Measurements from ENCODE around the gene TLL2.

Gene TLL2

DNA sequence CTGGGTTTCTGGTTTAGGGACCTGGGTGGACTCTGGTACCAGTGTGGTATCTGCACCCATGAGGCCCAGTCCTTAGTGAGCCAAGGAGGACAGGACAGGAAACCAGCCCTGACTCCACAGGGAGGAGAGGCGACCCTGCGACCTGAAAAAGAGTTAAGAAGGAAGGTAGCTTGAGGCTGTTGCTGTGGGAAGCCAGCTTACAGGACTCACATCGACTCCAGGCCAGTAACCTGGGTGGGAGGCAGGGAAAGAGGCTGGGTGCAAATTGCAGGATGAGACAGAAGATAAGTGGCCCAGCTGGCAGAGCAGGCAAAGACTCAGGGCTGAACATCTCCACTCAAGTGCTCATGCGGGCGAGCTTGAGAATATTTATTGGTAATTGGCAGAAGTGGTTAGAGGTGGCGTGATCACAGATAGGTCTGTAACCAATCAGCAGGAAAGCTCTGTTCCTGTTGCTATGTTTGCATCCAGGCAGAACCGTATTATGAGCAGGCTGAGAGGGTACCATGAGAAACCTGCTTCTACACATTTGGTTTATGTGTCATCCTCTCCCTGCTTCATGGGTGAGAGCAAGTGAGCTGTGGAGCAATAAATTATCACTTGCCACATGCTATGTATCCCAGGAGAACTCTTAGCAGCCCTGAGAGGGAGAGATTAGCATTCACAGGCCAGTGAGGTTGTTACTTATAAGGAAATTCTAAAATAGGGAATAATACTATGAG is 11.0 kb downstream of the TLL2 start:
- H3K9ac ChIP-seq (ENCODE audit: low read length) = no peak overlapping the region
- H3K4me3 ChIP-seq (ENCODE audit: low read length) = no peak overlapping the region
- no peaks in the 10 kb centered on the region for H3K27me3 ChIP-seq (ENCODE audit: control insufficient read depth, insufficient read depth, low read length)
- H3K9me3 ChIP-seq (ENCODE audit: control insufficient read depth, low read length) = no peaks in the 10 kb centered on the region
- no peaks in the 10 kb centered on the region for H3K4me1 ChIP-seq (ENCODE audit: control insufficient read depth, insufficient read depth, low read length)
- no peaks in the 10 kb centered on the region for H3K36me3 ChIP-seq (ENCODE audit: control insufficient read depth, insufficient read depth, low read length)

- no peaks in the 10 kb centered on the region for H3K9me3 ChIP-seq (ENCODE audit: control insufficient read depth, low read length)
- H3K4me3 ChIP-seq (ENCODE audit: low read length) = no peak overlapping the region
- H3K4me1 ChIP-seq (ENCODE audit: control insufficient read depth, insufficient read depth, low read length) = no peaks in the 10 kb centered on the region
- no peak overlapping the region for H3K9ac ChIP-seq (ENCODE audit: low read length)
- H3K36me3 ChIP-seq (ENCODE audit: control insufficient read depth, insufficient read depth, low read length) = no peaks in the 10 kb centered on the region
- no peaks in the 10 kb centered on the region for H3K27me3 ChIP-seq (ENCODE audit: control insufficient read depth, insufficient read depth, low read length)
Observed at GRCh38 chr10:96501985-96502384, 11.7 kb downstream of the TLL2 start.

DNA sequence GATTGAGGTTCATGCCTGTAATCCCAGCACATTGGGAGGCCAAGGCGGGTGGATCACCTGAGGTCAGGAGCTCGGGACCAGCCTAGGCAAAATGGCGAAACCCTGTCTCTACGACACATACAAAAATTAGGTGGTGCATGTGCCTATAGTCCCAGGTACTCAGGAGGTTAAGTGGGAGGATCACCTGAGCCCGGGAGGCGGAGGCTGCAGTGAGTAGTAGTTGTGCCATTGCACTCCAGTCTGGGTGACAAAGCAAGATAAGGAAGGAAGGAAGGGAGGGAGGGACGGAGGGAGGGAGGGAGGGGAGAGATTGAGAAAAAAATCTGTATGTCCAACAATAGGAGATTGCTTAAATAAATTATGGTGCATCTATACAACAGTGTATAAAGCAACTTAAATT is 13.2 kb downstream of the TLL2 start:
- H3K9me3 ChIP-seq (ENCODE audit: control insufficient read depth, low read length) = no peaks in the 10 kb centered on the region
- no peaks in the 10 kb centered on the region for H3K4me1 ChIP-seq (ENCODE audit: control insufficient read depth, insufficient read depth, low read length)
- no peaks in the 10 kb centered on the region for H3K36me3 ChIP-seq (ENCODE audit: control insufficient read depth, insufficient read depth, low read length)
- no peak overlapping the region for H3K9ac ChIP-seq (ENCODE audit: low read length)
- no peaks in the 10 kb centered on the region for H3K27me3 ChIP-seq (ENCODE audit: control insufficient read depth, insufficient read depth, low read length)
- H3K4me3 ChIP-seq (ENCODE audit: low read length) = no peak overlapping the region

- Histone ChIP-seq H3K4me3 (ENCODE audit: low read length) (no peak overlapping the region), H3K36me3 (ENCODE audit: control insufficient read depth, insufficient read depth, low read length) (no peaks in the 10 kb centered on the region), H3K9me3 (ENCODE audit: control insufficient read depth, low read length) (no peaks in the 10 kb centered on the region), H3K27me3 (ENCODE audit: control insufficient read depth, insufficient read depth, low read length) (no peaks in the 10 kb centered on the region), H3K4me1 (ENCODE audit: control insufficient read depth, insufficient read depth, low read length) (no peaks in the 10 kb centered on the region), H3K9ac (ENCODE audit: low read length) (no peak overlapping the region)
Observed at GRCh38 chr10:96500050-96500449, 13.7 kb downstream of the TLL2 start.

DNA sequence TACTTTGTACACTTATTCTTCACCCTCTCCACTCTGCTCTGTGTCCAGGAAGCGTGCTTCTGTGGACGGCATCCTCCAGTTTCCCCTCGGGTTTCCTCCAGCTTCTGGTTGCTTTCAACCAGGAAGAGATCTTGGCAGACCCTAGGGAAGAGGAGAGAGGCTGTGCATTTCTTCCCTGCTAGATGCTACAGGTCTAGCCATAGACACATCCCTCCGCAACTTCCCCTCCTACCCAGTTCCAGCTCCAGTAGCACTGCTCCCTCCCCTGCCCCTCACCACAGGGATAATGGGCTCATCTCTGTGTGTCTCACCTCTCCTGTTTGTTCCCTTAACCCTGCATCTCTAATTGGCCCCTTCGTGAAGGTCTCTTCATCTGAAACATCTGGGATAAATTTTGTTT is 16.3 kb downstream of the TLL2 start:
- Histone ChIP-seq H3K9me3 (ENCODE audit: control insufficient read depth, low read length) (no peaks in the 10 kb centered on the region), H3K4me3 (ENCODE audit: low read length) (no peak overlapping the region), H3K9ac (ENCODE audit: low read length) (no peak overlapping the region), H3K27me3 (ENCODE audit: control insufficient read depth, insufficient read depth, low read length) (no peaks in the 10 kb centered on the region), H3K36me3 (ENCODE audit: control insufficient read depth, insufficient read depth, low read length) (no peaks in the 10 kb centered on the region), H3K4me1 (ENCODE audit: control insufficient read depth, insufficient read depth, low read length) (no peaks in the 10 kb centered on the region)

- no peak overlapping the region for H3K9ac ChIP-seq (ENCODE audit: low read length)
- no peak overlapping the region for H3K4me3 ChIP-seq (ENCODE audit: low read length)
- H3K9me3 ChIP-seq (ENCODE audit: control insufficient read depth, low read length) = no peaks in the 10 kb centered on the region
- H3K27me3 ChIP-seq (ENCODE audit: control insufficient read depth, insufficient read depth, low read length) = no peaks in the 10 kb centered on the region
- H3K4me1 ChIP-seq (ENCODE audit: control insufficient read depth, insufficient read depth, low read length) = no peaks in the 10 kb centered on the region
- H3K36me3 ChIP-seq (ENCODE audit: control insufficient read depth, insufficient read depth, low read length) = no peaks in the 10 kb centered on the region
Observed at GRCh38 chr10:96496281-96496925, 17.3 kb downstream of the TLL2 start.

DNA sequence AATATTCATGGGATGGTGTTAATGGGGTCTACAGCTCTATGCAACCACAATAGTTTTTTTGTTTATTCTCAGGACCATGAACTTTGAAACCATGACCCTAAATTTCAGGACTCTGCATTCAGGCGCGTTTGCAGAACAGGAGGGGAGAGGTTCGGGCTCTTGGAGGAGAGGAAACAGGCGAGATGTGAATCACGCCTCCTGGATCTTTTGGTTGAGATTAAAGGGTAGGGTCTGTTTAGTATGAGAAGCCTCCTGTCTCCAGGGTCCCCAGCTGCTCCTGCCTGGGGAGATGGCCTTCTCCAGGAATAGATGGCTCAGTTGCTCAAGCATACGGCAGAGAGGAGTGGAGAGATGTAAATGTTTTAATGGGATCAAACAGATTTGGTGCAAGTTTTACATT is 18.2 kb downstream of the TLL2 start:
- no peaks in the 10 kb centered on the region for H3K4me1 ChIP-seq (ENCODE audit: control insufficient read depth, insufficient read depth, low read length)
- no peaks in the 10 kb centered on the region for H3K27me3 ChIP-seq (ENCODE audit: control insufficient read depth, insufficient read depth, low read length)
- no peak overlapping the region for H3K9ac ChIP-seq (ENCODE audit: low read length)
- no peak overlapping the region for H3K4me3 ChIP-seq (ENCODE audit: low read length)
- no peaks in the 10 kb centered on the region for H3K36me3 ChIP-seq (ENCODE audit: control insufficient read depth, insufficient read depth, low read length)
- no peaks in the 10 kb centered on the region for H3K9me3 ChIP-seq (ENCODE audit: control insufficient read depth, low read length)

- no peaks in the 10 kb centered on the region for H3K4me1 ChIP-seq (ENCODE audit: control insufficient read depth, insufficient read depth, low read length)
- no peaks in the 10 kb centered on the region for H3K27me3 ChIP-seq (ENCODE audit: control insufficient read depth, insufficient read depth, low read length)
- no peak overlapping the region for H3K4me3 ChIP-seq (ENCODE audit: low read length)
- no peak overlapping the region for H3K9ac ChIP-seq (ENCODE audit: low read length)
- H3K36me3 ChIP-seq (ENCODE audit: control insufficient read depth, insufficient read depth, low read length) = no peaks in the 10 kb centered on the region
- H3K9me3 ChIP-seq (ENCODE audit: control insufficient read depth, low read length) = no peaks in the 10 kb centered on the region
Observed at GRCh38 chr10:96494694-96495093, 19.0 kb downstream of the TLL2 start.

DNA sequence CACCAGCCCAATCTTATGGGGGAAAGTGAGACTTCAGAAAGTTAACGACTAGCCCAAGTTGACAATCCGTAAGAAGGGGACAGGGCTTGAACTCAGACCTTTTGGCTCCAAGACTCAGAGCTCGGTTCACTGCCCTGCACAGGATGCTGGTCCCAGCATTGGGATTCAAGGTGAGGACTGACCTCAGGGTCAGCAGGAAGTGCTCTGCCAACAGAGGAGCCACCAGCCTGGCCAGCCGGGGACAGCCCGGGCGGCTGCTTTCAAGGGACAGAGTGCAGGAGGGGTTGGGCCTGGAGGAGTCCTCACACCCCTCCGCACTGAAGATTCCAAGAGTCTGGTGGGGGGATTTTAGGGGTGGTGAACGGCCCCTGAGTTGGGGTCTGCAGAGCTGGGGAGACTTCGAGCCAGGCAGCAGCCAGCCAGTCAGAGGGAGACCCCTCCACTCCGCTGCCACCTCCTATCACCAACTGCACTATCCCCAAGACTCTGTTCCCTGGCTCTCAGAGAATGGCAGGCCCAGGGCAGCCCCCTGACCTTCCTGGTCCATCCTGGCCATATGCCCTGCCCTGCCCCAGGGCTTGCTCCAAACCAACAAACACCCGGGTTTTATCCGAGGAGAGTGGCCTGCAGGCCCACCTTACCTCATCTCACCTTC is 19.7 kb downstream of the TLL2 start:
- no peaks in the 10 kb centered on the region for H3K27me3 ChIP-seq (ENCODE audit: control insufficient read depth, insufficient read depth, low read length)
- no peaks in the 10 kb centered on the region for H3K4me1 ChIP-seq (ENCODE audit: control insufficient read depth, insufficient read depth, low read length)
- H3K36me3 ChIP-seq (ENCODE audit: control insufficient read depth, insufficient read depth, low read length) = no peaks in the 10 kb centered on the region
- H3K9ac ChIP-seq (ENCODE audit: low read length) = no peak overlapping the region
- H3K4me3 ChIP-seq (ENCODE audit: low read length) = no peak overlapping the region
- H3K9me3 ChIP-seq (ENCODE audit: control insufficient read depth, low read length) = no peaks in the 10 kb centered on the region

DNA sequence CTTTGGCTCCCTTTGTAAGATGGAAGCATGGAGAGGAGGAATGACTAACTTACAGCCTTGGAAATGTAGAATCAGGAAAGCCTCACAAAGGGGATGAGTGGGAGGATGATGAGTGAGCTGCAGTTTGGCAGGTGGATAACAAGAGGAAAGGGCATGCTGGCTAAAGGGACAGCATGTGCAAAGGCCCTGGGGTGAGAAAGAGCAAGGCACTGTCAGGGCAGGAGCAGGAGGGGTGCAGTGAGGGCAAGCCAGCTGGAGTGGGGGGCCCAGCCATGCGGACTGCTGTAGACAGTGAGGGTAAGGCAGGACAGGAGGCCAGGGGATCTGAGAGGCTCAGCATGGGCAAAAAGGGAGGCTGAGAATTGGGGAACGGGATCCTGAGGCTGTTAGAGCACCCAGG is 20.5 kb downstream of the TLL2 start:
- Histone ChIP-seq H3K9me3 (ENCODE audit: control insufficient read depth, low read length) (no peaks in the 10 kb centered on the region), H3K9ac (ENCODE audit: low read length) (no peak overlapping the region), H3K36me3 (ENCODE audit: control insufficient read depth, insufficient read depth, low read length) (no peaks in the 10 kb centered on the region), H3K4me1 (ENCODE audit: control insufficient read depth, insufficient read depth, low read length) (no peaks in the 10 kb centered on the region), H3K4me3 (ENCODE audit: low read length) (no peak overlapping the region), H3K27me3 (ENCODE audit: control insufficient read depth, insufficient read depth, low read length) (no peaks in the 10 kb centered on the region)

DNA sequence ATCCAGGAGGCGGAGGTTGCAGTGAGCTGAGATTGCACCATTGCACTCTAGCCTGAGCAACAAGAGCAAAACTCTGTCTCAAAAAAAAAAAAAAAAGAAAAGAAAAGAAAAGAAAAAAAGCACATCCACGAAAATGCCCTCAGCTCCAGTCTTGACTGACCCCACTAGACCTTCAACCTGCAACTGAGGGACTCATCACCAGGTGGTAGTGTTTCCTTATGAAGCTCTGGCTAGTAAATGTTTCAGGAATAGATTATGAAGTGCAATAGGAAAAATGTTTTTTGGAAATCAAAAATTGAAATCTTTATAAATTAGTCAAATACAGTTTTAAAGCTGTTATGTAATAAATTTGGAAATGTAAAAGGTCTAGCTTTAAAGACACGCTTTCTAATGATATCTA is 22.4 kb downstream of the TLL2 start:
- H3K4me1 ChIP-seq (ENCODE audit: control insufficient read depth, insufficient read depth, low read length) = no peaks in the 10 kb centered on the region
- no peaks in the 10 kb centered on the region for H3K36me3 ChIP-seq (ENCODE audit: control insufficient read depth, insufficient read depth, low read length)
- H3K9ac ChIP-seq (ENCODE audit: low read length) = no peak overlapping the region
- H3K27me3 ChIP-seq (ENCODE audit: control insufficient read depth, insufficient read depth, low read length) = no peaks in the 10 kb centered on the region
- no peak overlapping the region for H3K4me3 ChIP-seq (ENCODE audit: low read length)
- no peaks in the 10 kb centered on the region for H3K9me3 ChIP-seq (ENCODE audit: control insufficient read depth, low read length)

GRCh38 chr10:96488161-96488935 is 25.4 kb downstream of the TLL2 start:
- Histone ChIP-seq H3K4me1 (ENCODE audit: control insufficient read depth, insufficient read depth, low read length) (no peaks in the 10 kb centered on the region), H3K36me3 (ENCODE audit: control insufficient read depth, insufficient read depth, low read length) (no peaks in the 10 kb centered on the region), H3K27me3 (ENCODE audit: control insufficient read depth, insufficient read depth, low read length) (no peaks in the 10 kb centered on the region), H3K9me3 (ENCODE audit: control insufficient read depth, low read length) (no peaks in the 10 kb centered on the region), H3K9ac (ENCODE audit: low read length) (no peak overlapping the region), H3K4me3 (ENCODE audit: low read length) (no peak overlapping the region)

All from mucosa of stomach (tissue), 1 donor.